Erythroblast (primary cell): Measurements from ENCODE around the gene RPGRIP1L.

ENCODE experiments used
- GATA1 ChIP-seq: IDR thresholded peaks from 2 replicates; pipeline ENCODE4 v1.6.1; 2011; ENCODE audit warnings: low read depth, mild to moderate bottlenecking, control low read depth, low read length, moderate library complexity
- POLR2A ChIP-seq: IDR thresholded peaks from 2 replicates; pipeline ENCODE4 v1.6.1; 2011; ENCODE audit warnings: mild to moderate bottlenecking, low read length

- TF ChIP-seq POLR2A (no peak), GATA1 (no peak)
Measured at GRCh38 chr16:53744449-53744848, 40.8 kb upstream of the RPGRIP1L start.
